ENCODE measurements around the gene ALDH3A2.

GRCh38 chr17:19660219-19660870 lies 11.8 kb downstream of the ALDH3A2 start:
- TF ChIP-seq EZH2 (IDR thresholded peaks at IDR 0.05; ENCODE audit: borderline replicate concordance, low read depth, low read length, poor library complexity, severe bottlenecking) (no peak), CTCF (conservative IDR thresholded peaks at IDR 0.05; ENCODE audit: low read depth, low read length) (no peak)
